ENCODE results near the gene VAT1L. TPM values are rescaled to one million over a fixed set of nuclear protein-coding genes. Genes with fewer than 3 reads are reported as not detected.

Gene VAT1L
- total and polyA plus RNA-seq, 8 donors = 0.61 to 5.1 (median 1.3) TPM; not detected in 2

DNA sequence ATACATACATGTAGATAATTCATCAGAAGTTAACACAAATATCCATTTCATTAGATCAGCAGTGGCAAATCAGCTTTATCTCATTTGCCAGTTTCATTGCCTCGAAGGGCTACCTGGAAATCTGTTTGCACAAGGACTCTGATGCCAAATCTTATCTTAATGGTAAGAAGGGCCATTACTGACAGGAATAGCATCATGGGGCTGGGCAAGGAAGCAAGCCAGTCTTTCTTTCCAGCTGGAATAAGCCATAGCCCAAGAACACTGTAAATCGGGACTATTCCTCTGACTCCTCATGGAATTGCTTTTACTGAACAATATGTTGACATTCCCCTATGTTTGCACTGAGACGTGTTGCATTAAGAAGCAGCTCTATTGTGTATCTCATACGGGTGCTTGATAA, 132.6 kb downstream of the VAT1L start:
- WGBS, 5 donors = 34 to 58% (median 47%) methylated on average over 4 of the region's 4 CpGs
- TF ChIP-seq EP300 (IDR thresholded peaks at IDR 0.05) (no peak), POLR2A (IDR thresholded peaks at IDR 0.05) (no peak), POLR2AphosphoS5 (IDR thresholded peaks at IDR 0.05) (no peak)
- TF ChIP-seq, protein P1, sequence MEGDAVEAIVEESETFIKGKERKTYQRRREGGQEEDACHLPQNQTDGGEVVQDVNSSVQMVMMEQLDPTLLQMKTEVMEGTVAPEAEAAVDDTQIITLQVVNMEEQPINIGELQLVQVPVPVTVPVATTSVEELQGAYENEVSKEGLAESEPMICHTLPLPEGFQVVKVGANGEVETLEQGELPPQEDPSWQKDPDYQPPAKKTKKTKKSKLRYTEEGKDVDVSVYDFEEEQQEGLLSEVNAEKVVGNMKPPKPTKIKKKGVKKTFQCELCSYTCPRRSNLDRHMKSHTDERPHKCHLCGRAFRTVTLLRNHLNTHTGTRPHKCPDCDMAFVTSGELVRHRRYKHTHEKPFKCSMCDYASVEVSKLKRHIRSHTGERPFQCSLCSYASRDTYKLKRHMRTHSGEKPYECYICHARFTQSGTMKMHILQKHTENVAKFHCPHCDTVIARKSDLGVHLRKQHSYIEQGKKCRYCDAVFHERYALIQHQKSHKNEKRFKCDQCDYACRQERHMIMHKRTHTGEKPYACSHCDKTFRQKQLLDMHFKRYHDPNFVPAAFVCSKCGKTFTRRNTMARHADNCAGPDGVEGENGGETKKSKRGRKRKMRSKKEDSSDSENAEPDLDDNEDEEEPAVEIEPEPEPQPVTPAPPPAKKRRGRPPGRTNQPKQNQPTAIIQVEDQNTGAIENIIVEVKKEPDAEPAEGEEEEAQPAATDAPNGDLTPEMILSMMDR (IDR thresholded peaks at IDR 0.05) = no peak
- Histone ChIP-seq H3K4me1 (peaks cover 12 to 30% (median 17%) of the 10 kb centered on the region in 4 donors), H3K9me3 (no peaks in the 10 kb centered on the region), H3K4me3 (no peak overlapping the region), H3K36me3 (no peaks in the 10 kb centered on the region), H3K27ac (no peak overlapping the region), H3K27me3 (peaks cover 0 to 4% (median 3%) of the 10 kb centered on the region in 3 donors)
- DNase-seq = no peak
- intact Hi-C loops (cut with DNase I; ENCODE audit: low total_unique reads) = no loop called here

DNA sequence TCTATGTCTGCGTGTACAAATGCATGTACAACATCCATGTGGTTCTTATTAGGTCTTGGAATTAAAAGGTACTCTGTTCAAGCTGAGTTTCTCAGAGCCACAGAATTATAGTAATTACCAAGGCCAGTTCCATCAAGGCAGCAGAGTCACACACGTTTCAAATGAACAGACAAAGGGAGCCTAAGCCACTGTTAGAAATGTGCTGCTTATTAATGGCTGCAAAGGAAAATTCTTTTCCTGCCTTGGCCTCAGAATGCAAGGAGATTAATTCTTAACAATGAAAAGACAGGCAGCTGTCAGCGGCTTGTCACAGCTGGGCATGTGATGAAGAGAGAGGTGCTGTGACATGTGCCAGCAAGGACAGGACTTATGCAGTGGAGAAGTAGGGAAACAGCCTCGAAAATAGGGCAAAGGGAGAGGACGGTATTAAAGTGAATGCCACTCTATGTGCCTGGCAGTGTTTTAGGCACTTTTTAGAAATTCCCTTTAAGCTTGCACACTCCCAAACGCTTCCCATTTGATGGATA, 133.9 kb downstream of the VAT1L start:
- Histone ChIP-seq H3K27ac (no peak overlapping the region), H3K27me3 (peaks cover 0 to 4% (median 3%) of the 10 kb centered on the region in 3 donors), H3K4me1 (peaks cover 12 to 30% (median 17%) of the 10 kb centered on the region in 4 donors), H3K4me3 (no peak overlapping the region), H3K36me3 (no peaks in the 10 kb centered on the region), H3K9me3 (no peaks in the 10 kb centered on the region)
- no peak for DNase-seq
- WGBS, 5 donors = 85 to 88% (median 87%) methylated on average over 6 of the region's 6 CpGs
- TF ChIP-seq POLR2AphosphoS5 (IDR thresholded peaks at IDR 0.05) (no peak), POLR2A (IDR thresholded peaks at IDR 0.05) (no peak)
- TF ChIP-seq, protein P1 (IDR thresholded peaks at IDR 0.05) = no peak
- intact Hi-C loops (cut with DNase I; ENCODE audit: low total_unique reads) = no loop called here

DNA sequence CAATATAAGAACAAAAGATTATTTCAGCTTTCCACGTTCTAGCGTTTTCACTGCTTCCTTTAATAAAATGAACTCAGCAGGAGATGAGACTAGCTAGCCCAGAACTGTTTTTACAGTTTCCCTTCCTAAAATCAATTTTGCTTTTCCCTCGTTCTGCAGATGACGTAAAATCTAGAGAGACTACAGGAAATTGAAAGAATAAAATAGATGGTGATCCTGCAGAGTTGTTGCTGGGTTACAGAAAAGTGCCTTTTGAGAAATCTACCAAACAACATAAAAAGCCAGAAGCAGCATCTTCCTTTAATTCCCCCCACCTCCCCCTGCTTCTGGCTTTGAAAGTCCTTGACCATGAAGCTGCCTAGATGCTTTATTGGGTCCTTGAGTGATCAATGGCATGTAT, 137.2 kb downstream of the VAT1L start:
- no peak for TF ChIP-seq EP300 (IDR thresholded peaks at IDR 0.05)
- TF ChIP-seq POLR2A (IDR thresholded peaks at IDR 0.05) = no peak
- no peak for TF ChIP-seq POLR2AphosphoS5 (IDR thresholded peaks at IDR 0.05)
- TF ChIP-seq, protein P1 (IDR thresholded peaks at IDR 0.05) = no peak
- no peak for DNase-seq
- H3K36me3 ChIP-seq = no peaks in the 10 kb centered on the region
- intact Hi-C loops (cut with DNase I; ENCODE audit: low total_unique reads) = no loop called here
- H3K4me3 ChIP-seq = no peak overlapping the region
- peaks cover 0 to 3% (median 0%) of the 10 kb centered on the region in 4 donors for H3K4me1 ChIP-seq
- H3K9me3 ChIP-seq = no peaks in the 10 kb centered on the region
- WGBS, 5 donors = 73 to 90% (median 78%) methylated on average over 4 of the region's 4 CpGs
- no peak overlapping the region for H3K27ac ChIP-seq
- H3K27me3 ChIP-seq = peaks cover 0 to 4% (median 3%) of the 10 kb centered on the region in 3 donors

DNA sequence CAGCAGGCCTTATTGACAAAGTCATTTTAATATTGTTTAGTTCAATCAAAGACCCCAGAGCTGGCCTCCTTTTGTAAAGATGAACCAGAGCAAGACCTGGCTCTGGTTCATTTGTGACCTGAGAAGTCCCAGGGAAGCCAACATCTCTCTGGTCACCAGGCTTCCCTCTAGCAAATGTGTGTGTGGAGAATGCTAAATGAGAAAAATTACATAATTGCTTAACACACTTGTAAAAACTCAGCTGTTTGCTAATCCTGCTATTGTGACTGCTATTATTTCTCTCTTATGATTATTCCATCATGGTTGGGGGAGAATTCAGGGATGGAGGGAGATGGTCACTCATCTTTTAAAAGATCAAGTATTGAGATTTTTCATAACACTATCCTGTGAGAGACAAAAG, 139.7 kb downstream of the VAT1L start:
- H3K27ac ChIP-seq = no peak overlapping the region
- intact Hi-C loops (cut with DNase I; ENCODE audit: low total_unique reads) = no loop called here
- peaks cover 0 to 4% (median 3%) of the 10 kb centered on the region in 3 donors for H3K27me3 ChIP-seq
- H3K9me3 ChIP-seq = no peaks in the 10 kb centered on the region
- H3K4me3 ChIP-seq = no peak overlapping the region
- no peaks in the 10 kb centered on the region for H3K36me3 ChIP-seq
- TF ChIP-seq, protein P1 (IDR thresholded peaks at IDR 0.05) = no peak
- TF ChIP-seq POLR2A (IDR thresholded peaks at IDR 0.05) (no peak), POLR2AphosphoS5 (IDR thresholded peaks at IDR 0.05) (no peak), EP300 (IDR thresholded peaks at IDR 0.05) (no peak)
- no peaks in the 10 kb centered on the region for H3K4me1 ChIP-seq
- no peak for DNase-seq

Data from stomach (tissue), 9 donors.